GM12878 (cell line): Measurements from ENCODE around the gene MYO6. TPM values are rescaled to one million over a fixed set of nuclear protein-coding genes. Genes with fewer than 3 reads are reported as not detected.

Experiments
- ATAC-seq: fragments of 200-7000 bp; cut with Tn5 transposase; 3 replicates; pipeline ENCODE4 v1.9.1; 2020; ENCODE audit warnings: mild to moderate bottlenecking, moderate library complexity
- BruUV-seq: library from RNA; stranded (reverse); fragments of 400-500 nt; replicated peaks from 2 replicates; lab custom pipeline; 2021; lab: Mats Ljungman, UMichigan
- CTCF ChIA-PET: fragments of 300-600 bp; sonication (Branson Sonifier 250); formaldehyde crosslinking; extraction: SDS; loops from one replicate; lab custom pipeline; 2021; ENCODE audit warnings: inconsistent platforms; lab: Yijun Ruan, JAX
- POLR2A ChIA-PET: fragments of 350-600 bp; formaldehyde crosslinking; extraction: SDS; loops from one replicate; lab custom pipeline; 2021; ENCODE audit warnings: inconsistent platforms; lab: Charles Lee
- RAD21 ChIA-PET: fragments of 300-600 bp; sonication (Branson Sonifier 250); formaldehyde crosslinking; loops from one replicate; lab custom pipeline; 2023; ENCODE audit warnings: antibody characterized with exemption; ENCODE audit not compliant: unreplicated experiment; lab: Charles Lee
- SMC1A ChIA-PET: fragments of 300-600 bp; sonication (Branson Sonifier 250); formaldehyde crosslinking; loops from one replicate; lab custom pipeline; 2023; ENCODE audit not compliant: unreplicated experiment, uncharacterized antibody; lab: Charles Lee
- DNase-seq: peaks from one replicate; pipeline ENCODE4 v3.0.0-alpha.2; 2011; ENCODE audit warnings: low read depth, low spot score
- FAIRE-seq: peaks from 3 replicates; lab custom pipeline; 2011; peaks lifted over from hg19 to GRCh38; lab: Jason Lieb, UNC
- H2AFZ ChIP-seq: 2 replicates; pipeline ENCODE4 v1.6.0; 2011; ENCODE audit warnings: low read depth, low read length, control low read depth; ENCODE audit not compliant: control insufficient read depth
- H3K27ac ChIP-seq: 2 replicates; pipeline ENCODE4 v1.5.1; 2011; ENCODE audit warnings: control low read depth; ENCODE audit not compliant: control insufficient read depth, insufficient read depth
- H3K27me3 ChIP-seq, 2 experiments: replicated peaks in 1 of 2; 2 replicates each; pipeline versions ENCODE4 v1.6.0 to v1.6.1; 2011; ENCODE audit warnings: low read length in 1 of 2; ENCODE audit not compliant: control insufficient read depth in 2 of 2, insufficient read depth in 2 of 2
- H3K36me3 ChIP-seq, 2 experiments: 2 replicates each; pipeline ENCODE4 v1.5.1; 2011; ENCODE audit warnings: low read length in 1 of 2; ENCODE audit not compliant: control insufficient read depth in 2 of 2, insufficient read depth in 2 of 2
- H3K4me1 ChIP-seq: 2 replicates; pipeline ENCODE4 v1.6.1; 2011; ENCODE audit warnings: mild to moderate bottlenecking, low read length, moderate library complexity, mixed read lengths; ENCODE audit not compliant: control insufficient read depth, insufficient read depth
- H3K4me2 ChIP-seq: 2 replicates; pipeline ENCODE4 v1.6.0; 2011; ENCODE audit warnings: control low read depth; ENCODE audit not compliant: control insufficient read depth, insufficient read depth
- H3K4me3 ChIP-seq: fragments of 200-600 bp; sonication (generic); 2 replicates; pipeline ENCODE4 v1.5.1; 2016
- H3K79me2 ChIP-seq: 2 replicates; pipeline ENCODE4 v1.6.0; 2011; ENCODE audit warnings: low read length; ENCODE audit not compliant: control insufficient read depth, insufficient read depth
- H3K9ac ChIP-seq: 2 replicates; pipeline ENCODE4 v1.8.0; 2011; ENCODE audit warnings: low read length, control low read depth, mixed read lengths; ENCODE audit not compliant: control insufficient read depth, insufficient read depth
- H3K9me3 ChIP-seq: replicated peaks from 3 replicates; pipeline ENCODE4 v1.5.1; 2011; ENCODE audit warnings: mild to moderate bottlenecking, low read length; ENCODE audit not compliant: control insufficient read depth, insufficient read depth
- H4K20me1 ChIP-seq: 2 replicates; pipeline ENCODE4 v1.6.0; 2011; ENCODE audit not compliant: control insufficient read depth, insufficient read depth
- BCL3 ChIP-seq: IDR thresholded peaks from 2 replicates; pipeline ENCODE4 v1.6.1; 2011; ENCODE audit warnings: borderline replicate concordance, low read depth, mild to moderate bottlenecking, moderate library complexity, low read length; ENCODE audit not compliant: insufficient read depth, poor library complexity, severe bottlenecking
- BMI1 ChIP-seq: fragments of 450-650 bp; IDR thresholded peaks from 2 replicates; pipeline ENCODE4 v1.6.1; 2016; ENCODE audit warnings: mild to moderate bottlenecking, moderate library complexity, borderline replicate concordance
- ETV6 ChIP-seq, 2 experiments: fragments of 450-650 bp in 1 of 2; IDR thresholded peaks in 1 of 2; conservative IDR thresholded peaks in 1 of 2; 2 replicates each; pipeline ENCODE4 v1.6.1; 2014; ENCODE audit warnings: antibody characterized with exemption in 1 of 2, borderline replicate concordance in 1 of 2, low read depth in 1 of 2, mild to moderate bottlenecking in 1 of 2, moderate library complexity in 1 of 2
- HDAC2 ChIP-seq: fragments of 200-600 bp; sonication (generic); IDR thresholded peaks from 2 replicates; pipeline ENCODE4 v1.6.1; 2017
- IKZF2 ChIP-seq, 2 experiments: fragments of 450-650 bp; IDR thresholded peaks; 2 replicates each; pipeline ENCODE4 v1.6.1; 2017; ENCODE audit warnings: mild to moderate bottlenecking in 2 of 2, moderate library complexity in 2 of 2
- IRF5 ChIP-seq: fragments of 450-650 bp; IDR thresholded peaks from 2 replicates; pipeline ENCODE4 v1.6.1; 2017; ENCODE audit warnings: borderline replicate concordance
- PML ChIP-seq: IDR thresholded peaks from 2 replicates; pipeline ENCODE4 v1.6.1; 2012; ENCODE audit warnings: low read length, inconsistent platforms
- RELA ChIP-seq: fragments of 450-650 bp; IDR thresholded peaks from 2 replicates; pipeline ENCODE4 v1.8.0; 2014; ENCODE audit warnings: borderline replicate concordance; ENCODE audit not compliant: partially characterized antibody
- SUPT20H ChIP-seq: IDR thresholded peaks from 2 replicates; pipeline ENCODE4 v1.6.1; 2011; ENCODE audit warnings: low read depth, mild to moderate bottlenecking, low read length, moderate library complexity, borderline replicate concordance; ENCODE audit not compliant: control insufficient read depth
- TCF3 ChIP-seq: IDR thresholded peaks from 2 replicates; pipeline ENCODE4 v1.6.1; 2012; ENCODE audit warnings: low read depth, mild to moderate bottlenecking, low read length, borderline replicate concordance; ENCODE audit not compliant: insufficient read depth
- WGBS: methylation state at CpG from one replicate; pipeline ENCODE4 v1.1.6; 2016; ENCODE audit warnings: low lambda C conversion rate; ENCODE audit not compliant: insufficient replicate concordance, insufficient coverage; ENCODE audit errors: missing lambda C conversion rate; 5-methylcytosine and 5-hydroxymethylcytosine counted together
- in situ Hi-C: fragments of 300-500 bp; cut with MboI; formaldehyde crosslinking; loops from 9 replicates; pipeline ENCODE4 v1.14.3; 2018; ENCODE audit warnings: mixed read lengths
- intact Hi-C: fragments of 100-400 bp; cut with micrococcal nuclease; formaldehyde crosslinking; loops from one replicate; pipeline ENCODE4 v1.14.2; 2022; ENCODE audit not compliant: unreplicated experiment
- polyA plus RNA-seq, 11 experiments: library from polyadenylated mRNA; depleted of rRNA in 4 of 11; unstranded in 6 of 11; stranded (reverse) in 5 of 11; fragments of >200 nt; fragmentation: Nextera tagmentation in 4 of 11; fragmentation: Illumina TruSeq in 1 of 11; extraction: Ambion mirVana in 4 of 11; extraction: Trizol in 1 of 11; gene quantifications; 1 replicate in 1 of 11; 2 replicates in 10 of 11; pipeline versions ENCODE4 v1.2.1 to v1.2.3, GENCODE V29; 2011 to 2016; ENCODE audit warnings: inconsistent platforms in 2 of 11, missing spikeins in 2 of 11, low read depth in 1 of 11
- total RNA-seq, 4 experiments: library from RNA; depleted of rRNA in 3 of 4; stranded (reverse); fragments of >200 nt in 3 of 4; fragmentation: Illumina TruSeq in 1 of 4; extraction: Trizol in 1 of 4; gene quantifications; 2 replicates each; pipeline versions ENCODE4 v1.2.1 to v1.2.3, GENCODE V29; 2013 to 2021

Gene MYO6
- total and polyA plus RNA-seq, 10 of the 15 experiments (the other 5 are each of a cell fraction or from before 2014, with no cell fraction given), result 7.9 to 30.4 (median 16.8) TPM

GRCh38 chr6:75931011-75931680 is 182.1 kb downstream of the MYO6 start:
- Histone ChIP-seq H3K9me3 (no peaks in the 10 kb centered on the region), H3K9ac (no peak overlapping the region), H3K36me3 (no peaks in the 10 kb centered on the region), H3K4me3 (no peak overlapping the region), H2AFZ (no peak overlapping the region), H3K27ac (no peak overlapping the region), H3K4me2 (no peak overlapping the region), H3K4me1 (no peaks in the 10 kb centered on the region; the same call in 1 of the 2 replicates), H4K20me1 (no peaks in the 10 kb centered on the region), H3K79me2 (no peaks in the 10 kb centered on the region), H3K27me3 (peaks cover 0 to 2% of the 10 kb centered on the region in 2 experiments; a peak in 1 of 4 replicates)
- WGBS, result 61% methylated on average over 11 of the region's 11 CpGs
- POLR2A ChIA-PET, result no interaction called here
- ATAC-seq (no peak), FAIRE-seq (no peak), DNase-seq (no peak)
- RAD21 ChIA-PET, result interaction anchor here (1.1 to 1.7 kb wide), 2 partner anchors 37 to 38 kb away, joined by 3 to 8 read pairs; no protein-coding TSS in a partner anchor
- SMC1A ChIA-PET, result interaction anchor here (1.0 to 2.5 kb wide), 2 partner anchors 11 to 127 kb away, joined by 3 to 8 read pairs; no protein-coding TSS in a partner anchor
- TF ChIP-seq SUPT20H, result no peak
- no peak for TF ChIP-seq HDAC2
- CTCF ChIA-PET, result interaction anchor here (1.0 to 7.3 kb wide), 5 partner anchors 13 to 524 kb away, joined by 3 to 75 read pairs (median 4); no protein-coding TSS in a partner anchor
- no TSS peak for BruUV-seq
- intact Hi-C loops, result loop anchor here (10.0 kb wide), 3 partner anchors 704 to 1534 kb away; partner anchors contain the start of gene HTR1B
- in situ Hi-C loops, result loop anchor here (10.0 to 25.0 kb wide), 2 partner anchors 931 to 1534 kb away; partner anchors contain the start of gene HTR1B

GRCh38 chr6:75932067-75932466 is 183.0 kb downstream of the MYO6 start:
- H3K4me3 ChIP-seq, result no peak overlapping the region
- no TSS peak for BruUV-seq
- H3K9ac ChIP-seq, result no peak overlapping the region
- intact Hi-C loops (loop anchor here (10.0 kb wide), 3 partner anchors 703 to 1533 kb away; partner anchors contain the start of gene HTR1B), in situ Hi-C loops (loop anchor here (10.0 to 25.0 kb wide), 2 partner anchors 930 to 1533 kb away; partner anchors contain the start of gene HTR1B)
- RAD21 ChIA-PET, result interaction anchor here (1.0 to 1.7 kb wide), 4 partner anchors 8 to 934 kb away, joined by 3 to 8 read pairs (median 4); no protein-coding TSS in a partner anchor
- no peak overlapping the region for H3K4me2 ChIP-seq
- H3K79me2 ChIP-seq, result no peaks in the 10 kb centered on the region
- WGBS, result 17% methylated on average over 5 of the region's 5 CpGs
- no peak overlapping the region for H3K27ac ChIP-seq
- DNase-seq (no peak), FAIRE-seq (no peak), ATAC-seq (peak; percentile 34; the same call in 2 of the 3 replicates)
- no peaks in the 10 kb centered on the region for H4K20me1 ChIP-seq
- H2AFZ ChIP-seq, result no peak overlapping the region
- H3K36me3 ChIP-seq, result no peaks in the 10 kb centered on the region
- SMC1A ChIA-PET, result interaction anchor here (0.9 to 2.0 kb wide), 4 partner anchors 20 to 641 kb away, joined by 3 to 6 read pairs (median 3); no protein-coding TSS in a partner anchor
- peaks cover 0 to 2% of the 10 kb centered on the region in 2 experiments; a peak in 1 of 4 replicates for H3K27me3 ChIP-seq
- POLR2A ChIA-PET, result no interaction called here
- H3K9me3 ChIP-seq, result no peaks in the 10 kb centered on the region
- CTCF ChIA-PET, result interaction anchor here (0.8 to 7.3 kb wide), 6 partner anchors 12 to 39 kb away, joined by 3 to 75 read pairs (median 4); no protein-coding TSS in a partner anchor
- no peaks in the 10 kb centered on the region; the same call in 1 of the 2 replicates for H3K4me1 ChIP-seq
- no peak for TF ChIP-seq TCF3
- no peak for TF ChIP-seq IKZF2 (IDR thresholded peaks at IDR 0.05)
- no peak for TF ChIP-seq RELA
- no peak for TF ChIP-seq BMI1
- TF ChIP-seq PML, result no peak
- no peak for TF ChIP-seq IRF5
- no peak for TF ChIP-seq BCL3
- no peak for TF ChIP-seq ETV6 (conservative IDR thresholded peaks at IDR 0.05 in 1 of 2, IDR thresholded peaks at IDR 0.05 in 1 of 2; ENCODE audit: borderline replicate concordance in 1 of 2, low read depth in 1 of 2)
